OCI-LY1 (cell line): ENCODE measurements around the gene AGPAT3.

Source experiments
- CTCF ChIP-seq: fragments of 200-600 bp; sonication (generic), shearing (Covaris generic); IDR thresholded peaks from 2 replicates; pipeline ENCODE4 v1.5.1; 2017; ENCODE audit warnings: mild to moderate bottlenecking, antibody characterized with exemption, low read length, moderate library complexity, mixed read lengths
- EZH2 ChIP-seq: fragments of 200-600 bp; sonication (generic), shearing (Covaris generic); IDR thresholded peaks from 2 replicates; pipeline ENCODE4 v1.8.0; 2017; ENCODE audit warnings: borderline replicate concordance, mixed run types, mild to moderate bottlenecking, antibody characterized with exemption, low read length, moderate library complexity, mixed read lengths

GRCh38 chr21:43889069-43889468 lies 24.0 kb downstream of the AGPAT3 start:
- no peak for TF ChIP-seq CTCF
- TF ChIP-seq EZH2 = no peak
